Measurements from ENCODE around the gene WDFY1.
"Not testable (repeated sequence)": the region's sequence is repeated elsewhere in the genome, so short reads cannot be mapped to it uniquely, and the experiment has no call there.

Gene WDFY1

GRCh38 chr2:223880796-223881195, 64.3 kb downstream of the WDFY1 start:
- no peak overlapping the region for H3K4me3 ChIP-seq (ENCODE audit: low read depth, low read length)
- peaks cover 11% of the 10 kb centered on the region for H3K36me3 ChIP-seq (ENCODE audit: insufficient read depth, low read length)
- no peaks in the 10 kb centered on the region for H3K79me2 ChIP-seq (ENCODE audit: control insufficient read depth, insufficient read depth, low read length, unreplicated experiment)
- H2AFZ ChIP-seq (ENCODE audit: low read length, unreplicated experiment) = no peak overlapping the region
- H3K27ac ChIP-seq (ENCODE audit: low read depth, low read length) = no peak overlapping the region
- H3K4me1 ChIP-seq (ENCODE audit: control insufficient read depth, insufficient read depth, low read length, unreplicated experiment) = peaks cover 5% of the 10 kb centered on the region
- no peaks in the 10 kb centered on the region for H3K27me3 ChIP-seq (ENCODE audit: insufficient read depth, low read length)

DNA sequence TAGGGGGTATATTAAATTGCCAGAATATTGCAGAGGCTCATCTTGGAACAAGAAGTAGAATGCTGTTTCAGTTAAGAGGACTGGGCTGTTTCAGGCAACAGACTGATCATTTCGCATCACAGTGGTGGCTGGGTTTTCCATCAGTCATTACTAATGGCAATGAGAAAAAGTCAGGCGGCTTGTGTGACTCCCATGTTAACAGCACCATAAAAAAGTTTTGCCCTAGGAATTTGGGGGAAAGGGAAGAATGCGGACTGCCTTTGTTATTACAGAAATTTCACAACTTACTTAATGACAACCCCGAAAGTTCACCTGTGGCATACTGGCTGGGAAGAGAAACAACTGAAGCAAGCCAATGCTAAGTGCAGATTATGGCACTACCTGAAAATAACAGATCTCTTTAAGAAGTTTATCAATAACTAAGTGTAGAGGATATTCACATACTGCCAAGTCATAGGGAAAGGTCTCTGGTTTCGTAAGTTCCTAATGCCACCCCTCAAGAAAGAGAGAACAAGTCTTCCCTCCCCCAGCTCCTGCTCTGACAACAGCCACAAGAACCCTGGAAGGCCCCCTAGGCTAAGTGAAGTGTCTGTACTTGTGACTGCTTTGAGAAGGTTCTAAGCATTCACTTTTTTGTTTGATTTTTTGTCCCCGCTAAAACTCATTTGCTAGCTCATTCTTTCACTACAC, 67.3 kb downstream of the WDFY1 start:
- no peak overlapping the region for H3K27ac ChIP-seq (ENCODE audit: low read depth, low read length)
- peaks cover 19% of the 10 kb centered on the region; the same call in 1 of the 2 replicates for H3K36me3 ChIP-seq (ENCODE audit: insufficient read depth, low read length)
- no peaks in the 10 kb centered on the region for H3K4me1 ChIP-seq (ENCODE audit: control insufficient read depth, insufficient read depth, low read length, unreplicated experiment)
- no peaks in the 10 kb centered on the region for H3K27me3 ChIP-seq (ENCODE audit: insufficient read depth, low read length)
- H3K79me2 ChIP-seq (ENCODE audit: control insufficient read depth, insufficient read depth, low read length, unreplicated experiment) = no peaks in the 10 kb centered on the region
- H2AFZ ChIP-seq (ENCODE audit: low read length, unreplicated experiment) = no peak overlapping the region
- H3K4me3 ChIP-seq (ENCODE audit: low read depth, low read length) = no peak overlapping the region

GRCh38 chr2:223873672-223874071, 71.5 kb downstream of the WDFY1 start:
- Histone ChIP-seq H3K4me1 (ENCODE audit: control insufficient read depth, insufficient read depth, low read length, unreplicated experiment) (no peaks in the 10 kb centered on the region), H3K27me3 (ENCODE audit: insufficient read depth, low read length) (no peaks in the 10 kb centered on the region), H3K4me3 (ENCODE audit: low read depth, low read length) (no peak overlapping the region), H2AFZ (ENCODE audit: low read length, unreplicated experiment) (no peak overlapping the region), H3K27ac (ENCODE audit: low read depth, low read length) (no peak overlapping the region), H3K36me3 (ENCODE audit: insufficient read depth, low read length) (peaks cover 19% of the 10 kb centered on the region), H3K79me2 (ENCODE audit: control insufficient read depth, insufficient read depth, low read length, unreplicated experiment) (no peaks in the 10 kb centered on the region)

GRCh38 chr2:223872772-223873171, 72.4 kb downstream of the WDFY1 start:
- not testable (repeated sequence) for H3K79me2 ChIP-seq (ENCODE audit: control insufficient read depth, insufficient read depth, low read length, unreplicated experiment); H3K27ac ChIP-seq (ENCODE audit: low read depth, low read length); H3K27me3 ChIP-seq (ENCODE audit: insufficient read depth, low read length); H3K4me3 ChIP-seq (ENCODE audit: low read depth, low read length); H2AFZ ChIP-seq (ENCODE audit: low read length, unreplicated experiment); H3K4me1 ChIP-seq (ENCODE audit: control insufficient read depth, insufficient read depth, low read length, unreplicated experiment)
- H3K36me3 ChIP-seq (ENCODE audit: insufficient read depth, low read length) = peaks cover 16% of the 10 kb centered on the region

- H2AFZ ChIP-seq (ENCODE audit: low read length, unreplicated experiment); H3K27me3 ChIP-seq (ENCODE audit: insufficient read depth, low read length); H3K4me3 ChIP-seq (ENCODE audit: low read depth, low read length); H3K36me3 ChIP-seq (ENCODE audit: insufficient read depth, low read length); H3K79me2 ChIP-seq (ENCODE audit: control insufficient read depth, insufficient read depth, low read length, unreplicated experiment); H3K27ac ChIP-seq (ENCODE audit: low read depth, low read length); H3K4me1 ChIP-seq (ENCODE audit: control insufficient read depth, insufficient read depth, low read length, unreplicated experiment): not testable (repeated sequence)
Measured at GRCh38 chr2:223871661-223872060, 73.5 kb downstream of the WDFY1 start.

- no peaks in the 10 kb centered on the region for H3K27me3 ChIP-seq (ENCODE audit: insufficient read depth, low read length)
- H2AFZ ChIP-seq (ENCODE audit: low read length, unreplicated experiment) = no peak overlapping the region
- H3K36me3 ChIP-seq (ENCODE audit: insufficient read depth, low read length) = peaks cover 8% of the 10 kb centered on the region
- no peak overlapping the region for H3K27ac ChIP-seq (ENCODE audit: low read depth, low read length)
- H3K4me3 ChIP-seq (ENCODE audit: low read depth, low read length) = no peak overlapping the region
- no peaks in the 10 kb centered on the region for H3K79me2 ChIP-seq (ENCODE audit: control insufficient read depth, insufficient read depth, low read length, unreplicated experiment)
- no peaks in the 10 kb centered on the region for H3K4me1 ChIP-seq (ENCODE audit: control insufficient read depth, insufficient read depth, low read length, unreplicated experiment)
Measured at GRCh38 chr2:223870840-223871611, 74.1 kb downstream of the WDFY1 start.

DNA sequence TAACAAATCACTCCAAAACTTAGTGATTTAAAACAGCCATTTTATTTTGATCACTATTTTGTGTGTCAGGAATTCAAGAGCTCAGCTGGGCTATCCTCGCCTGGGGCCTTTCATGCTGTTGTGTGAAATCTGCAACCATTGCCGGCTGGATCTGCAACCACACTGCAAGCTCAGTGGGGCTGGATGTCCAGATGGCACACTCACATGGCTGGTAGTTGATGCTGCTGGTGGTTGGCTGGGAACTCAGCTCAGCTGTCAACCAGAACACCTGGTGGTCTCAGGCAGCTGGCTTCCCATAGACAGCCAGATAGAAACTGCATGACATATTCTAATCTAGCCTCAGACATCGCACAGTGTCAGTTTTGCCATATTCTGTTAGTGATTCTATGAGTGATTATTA, 77.1 kb downstream of the WDFY1 start:
- H3K27ac ChIP-seq (ENCODE audit: low read depth, low read length) = no peak overlapping the region
- no peaks in the 10 kb centered on the region for H3K4me1 ChIP-seq (ENCODE audit: control insufficient read depth, insufficient read depth, low read length, unreplicated experiment)

DNA sequence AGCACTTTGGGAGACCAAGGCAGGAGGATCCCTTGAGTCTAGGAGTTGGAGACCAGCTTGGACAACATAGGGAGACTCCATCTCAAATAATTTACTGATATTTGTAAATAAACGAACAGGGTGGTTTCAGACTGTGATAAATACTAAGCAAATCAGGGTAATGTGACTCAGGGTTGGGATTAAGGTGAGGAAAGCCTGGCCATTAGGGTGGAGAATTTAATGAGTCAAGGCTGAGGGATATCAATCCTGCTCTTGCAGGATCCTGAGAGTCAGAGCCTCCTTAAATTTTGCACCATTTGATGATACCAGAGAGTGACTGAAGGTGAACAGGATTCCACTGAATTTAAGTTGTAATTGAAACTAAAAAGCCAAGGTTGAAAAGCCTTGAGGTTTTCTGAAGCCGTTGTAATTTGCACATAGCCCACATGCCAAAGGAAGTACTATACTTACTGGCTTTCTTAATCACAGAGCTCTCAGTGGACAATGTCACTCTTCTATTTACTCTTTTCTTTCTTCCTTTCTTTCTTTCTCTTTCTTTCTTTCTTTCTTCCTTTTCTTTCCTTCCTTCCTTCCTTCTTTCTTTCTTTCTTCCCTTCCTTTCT, 79.1 kb downstream of the WDFY1 start:
- no peaks in the 10 kb centered on the region for H3K36me3 ChIP-seq (ENCODE audit: insufficient read depth, low read length)
- no peak overlapping the region for H2AFZ ChIP-seq (ENCODE audit: low read length, unreplicated experiment)
- peaks cover 9% of the 10 kb centered on the region for H3K4me1 ChIP-seq (ENCODE audit: control insufficient read depth, insufficient read depth, low read length, unreplicated experiment)
- H3K27ac ChIP-seq (ENCODE audit: low read depth, low read length) = no peak overlapping the region
- H3K79me2 ChIP-seq (ENCODE audit: control insufficient read depth, insufficient read depth, low read length, unreplicated experiment) = no peaks in the 10 kb centered on the region
- no peaks in the 10 kb centered on the region for H3K27me3 ChIP-seq (ENCODE audit: insufficient read depth, low read length)
- H3K4me3 ChIP-seq (ENCODE audit: low read depth, low read length) = no peak overlapping the region

More for the DNA sequence above, 77.1 kb downstream of the WDFY1 start:
- no peaks in the 10 kb centered on the region for H3K27me3 ChIP-seq (ENCODE audit: insufficient read depth, low read length)
- H3K79me2 ChIP-seq (ENCODE audit: control insufficient read depth, insufficient read depth, low read length, unreplicated experiment) = no peaks in the 10 kb centered on the region
- H3K36me3 ChIP-seq (ENCODE audit: insufficient read depth, low read length) = no peaks in the 10 kb centered on the region; the same call in 1 of the 2 replicates
- no peak overlapping the region for H3K4me3 ChIP-seq (ENCODE audit: low read depth, low read length)
- H2AFZ ChIP-seq (ENCODE audit: low read length, unreplicated experiment) = no peak overlapping the region

DNA sequence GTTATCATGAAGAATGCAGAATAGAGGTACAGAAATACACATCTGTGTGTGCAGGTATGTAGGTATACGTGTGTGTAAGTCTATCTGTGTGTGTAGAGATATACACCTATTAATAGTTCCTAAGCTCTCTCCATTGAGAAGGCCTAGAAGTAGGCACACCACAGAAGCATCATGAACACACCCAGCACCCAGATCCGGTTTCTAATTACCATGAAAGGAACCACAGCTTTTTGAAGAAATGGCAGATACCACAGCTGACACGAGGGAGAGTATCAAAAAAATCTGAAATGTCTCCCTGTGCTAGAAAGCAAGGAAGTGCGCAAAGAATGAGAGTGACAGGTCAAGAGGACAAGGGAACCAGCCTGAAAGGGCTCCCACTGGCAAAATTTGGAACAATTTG, 80.0 kb downstream of the WDFY1 start:
- no peak overlapping the region for H3K4me3 ChIP-seq (ENCODE audit: low read depth, low read length)

DNA sequence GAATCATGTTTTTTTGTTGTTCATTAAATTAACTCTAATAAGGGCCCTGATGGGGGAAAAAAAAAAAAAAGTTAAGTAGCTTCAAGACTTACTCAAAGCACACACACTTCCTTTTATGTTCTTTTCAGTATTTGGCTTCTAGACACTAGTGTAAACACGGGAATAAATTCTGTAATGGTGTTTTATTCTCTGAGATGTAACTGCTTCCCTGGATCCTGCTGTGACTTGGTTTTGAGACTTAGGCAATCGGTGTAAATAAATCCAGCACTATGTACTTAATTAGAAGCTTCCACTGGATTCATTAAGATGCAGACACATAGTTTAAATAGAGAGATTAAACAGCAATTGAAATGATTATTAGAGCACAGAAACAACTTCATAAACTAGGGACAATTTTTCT, 81.6 kb downstream of the WDFY1 start:
- Histone ChIP-seq H3K4me3 (ENCODE audit: low read depth, low read length) (no peak overlapping the region), H3K79me2 (ENCODE audit: control insufficient read depth, insufficient read depth, low read length, unreplicated experiment) (no peaks in the 10 kb centered on the region), H3K27me3 (ENCODE audit: insufficient read depth, low read length) (no peaks in the 10 kb centered on the region), H3K4me1 (ENCODE audit: control insufficient read depth, insufficient read depth, low read length, unreplicated experiment) (peaks cover 15% of the 10 kb centered on the region), H3K36me3 (ENCODE audit: insufficient read depth, low read length) (no peaks in the 10 kb centered on the region), H3K27ac (ENCODE audit: low read depth, low read length) (no peak overlapping the region), H2AFZ (ENCODE audit: low read length, unreplicated experiment) (no peak overlapping the region)

More for the DNA sequence above, 80.0 kb downstream of the WDFY1 start:
- H3K36me3 ChIP-seq (ENCODE audit: insufficient read depth, low read length) = no peaks in the 10 kb centered on the region
- H3K27me3 ChIP-seq (ENCODE audit: insufficient read depth, low read length) = no peaks in the 10 kb centered on the region
- H3K4me1 ChIP-seq (ENCODE audit: control insufficient read depth, insufficient read depth, low read length, unreplicated experiment) = peaks cover 15% of the 10 kb centered on the region
- H2AFZ ChIP-seq (ENCODE audit: low read length, unreplicated experiment) = no peak overlapping the region
- no peaks in the 10 kb centered on the region for H3K79me2 ChIP-seq (ENCODE audit: control insufficient read depth, insufficient read depth, low read length, unreplicated experiment)
- no peak overlapping the region for H3K27ac ChIP-seq (ENCODE audit: low read depth, low read length)

Data from ACC112 (cell line).